H1 (cell line): ENCODE results near the gene DLGAP5. TPM values are rescaled to one million over a fixed set of nuclear protein-coding genes. Genes with fewer than 3 reads are reported as not detected.
A peak's percentile ranks its signal among the peaks of the same experiment; 100 is the strongest.

Experiments used
- CTCF ChIA-PET: fragments of 300-600 bp; sonication (Branson Sonifier 250); formaldehyde crosslinking; loops from one replicate; lab custom pipeline; 2021; ENCODE audit not compliant: partially characterized antibody; lab: Charles Lee
- POLR2A ChIA-PET: fragments of 300-600 bp; sonication (Branson Sonifier 250); formaldehyde crosslinking; loops from one replicate; lab custom pipeline; 2021; ENCODE audit warnings: inconsistent platforms; ENCODE audit not compliant: partially characterized antibody; lab: Charles Lee
- DNase-seq, 2 experiments: peaks; one replicate each; pipeline versions ENCODE4 v3.0.0 to v3.0.0-alpha.2; 2010 to 2022; ENCODE audit warnings: low spot score in 2 of 2, low read depth in 1 of 2, mixed read lengths in 1 of 2
- FAIRE-seq: peaks from 2 replicates; lab custom pipeline; 2011; peaks lifted over from hg19 to GRCh38; lab: Jason Lieb, UNC
- H2AFZ ChIP-seq: 2 replicates; pipeline ENCODE4 v1.8.1; 2012; ENCODE audit warnings: low read length, inconsistent platforms
- H2AK5ac ChIP-seq: 2 replicates; pipeline ENCODE4 v1.6.1; 2013; ENCODE audit warnings: low read depth, low read length
- H2BK120ac ChIP-seq: replicated peaks from 2 replicates; pipeline ENCODE3; 2013; ENCODE audit warnings: low read depth, low read length, inconsistent platforms
- H2BK12ac ChIP-seq: 2 replicates; pipeline ENCODE4 v1.6.1; 2013; ENCODE audit warnings: low read depth, low read length
- H2BK15ac ChIP-seq: 2 replicates; pipeline ENCODE4 v1.6.1; 2013; ENCODE audit warnings: low read length
- H2BK20ac ChIP-seq: 2 replicates; pipeline ENCODE4 v1.6.1; 2013; ENCODE audit warnings: low read length
- H2BK5ac ChIP-seq: 2 replicates; pipeline ENCODE4 v1.6.1; 2013; ENCODE audit warnings: low read depth, low read length
- H3K14ac ChIP-seq: 2 replicates; pipeline ENCODE4 v1.6.1; 2013; ENCODE audit warnings: inconsistent platforms; ENCODE audit not compliant: insufficient read length
- H3K18ac ChIP-seq: 2 replicates; pipeline ENCODE4 v1.6.1; 2013; ENCODE audit warnings: low read length; ENCODE audit errors: extremely low read depth
- H3K23ac ChIP-seq: 2 replicates; pipeline ENCODE4 v1.6.1; 2013; ENCODE audit warnings: inconsistent platforms; ENCODE audit not compliant: insufficient read length
- H3K23me2 ChIP-seq: 2 replicates; pipeline ENCODE4 v1.6.1; 2013; ENCODE audit warnings: low read depth, low read length
- H3K27ac ChIP-seq: 2 replicates; pipeline ENCODE4 v1.6.1; 2011; ENCODE audit warnings: low read depth, low read length, inconsistent platforms
- H3K27me3 ChIP-seq, 4 experiments: replicated peaks in 1 of 4; 1 replicate in 1 of 4; 2 replicates in 3 of 4; pipeline versions ENCODE4 v1.6.1 to v1.8.1; 2011 to 2013; ENCODE audit warnings: low read length in 3 of 4, mild to moderate bottlenecking in 3 of 4, inconsistent platforms in 2 of 4, mixed read lengths in 2 of 4, moderate library complexity in 1 of 4; ENCODE audit not compliant: control insufficient read depth in 3 of 4, insufficient read depth in 3 of 4; ENCODE audit errors: extremely low read depth in 1 of 4
- H3K36me3 ChIP-seq, 4 experiments: 2 replicates each; pipeline versions ENCODE4 v1.6.1 to v1.8.1; 2011 to 2013; ENCODE audit warnings: mild to moderate bottlenecking in 4 of 4, low read length in 3 of 4, moderate library complexity in 2 of 4, control low read depth in 1 of 4, inconsistent platforms in 1 of 4; ENCODE audit not compliant: insufficient read depth in 4 of 4, control insufficient read depth in 2 of 4
- H3K4ac ChIP-seq: replicated peaks from 2 replicates; pipeline ENCODE3; 2013; ENCODE audit warnings: low read length, low read depth, mixed read lengths, inconsistent platforms; ENCODE audit not compliant: insufficient read length
- H3K4me1 ChIP-seq, 4 experiments: replicated peaks in 1 of 4; 1 replicate in 1 of 4; 2 replicates in 3 of 4; pipeline versions ENCODE4 v1.6.1 to v1.8.1; 2011 to 2013; ENCODE audit warnings: low read length in 3 of 4, inconsistent platforms in 2 of 4, mixed read lengths in 1 of 4; ENCODE audit not compliant: insufficient read depth in 4 of 4, control insufficient read depth in 3 of 4
- H3K4me2 ChIP-seq, 2 experiments: 2 replicates each; pipeline versions ENCODE4 v1.6.1 to v1.8.1; 2011 to 2013; ENCODE audit warnings: low read depth in 2 of 2, low read length in 2 of 2, control low read depth in 1 of 2, inconsistent platforms in 1 of 2, mild to moderate bottlenecking in 1 of 2; ENCODE audit not compliant: insufficient read depth in 1 of 2
- H3K4me3 ChIP-seq, 4 experiments: fragments of 200-600, 300-600 bp in 1 of 4; sonication (generic), shearing (Covaris generic), sonication (Bioruptor Twin) in 1 of 4; 2 replicates each; pipeline versions ENCODE4 v1.5.1 to v1.8.1; 2011 to 2016; ENCODE audit warnings: low read length in 4 of 4, low read depth in 3 of 4, control low read depth in 2 of 4, inconsistent platforms in 2 of 4, mild to moderate bottlenecking in 2 of 4, mixed read lengths in 1 of 4, moderate library complexity in 1 of 4; ENCODE audit not compliant: insufficient read depth in 2 of 4; ENCODE audit errors: extremely low read depth in 1 of 4
- H3K56ac ChIP-seq: replicated peaks from 2 replicates; pipeline ENCODE3; 2013; ENCODE audit warnings: low read depth, mild to moderate bottlenecking, mixed read lengths, low read length, inconsistent platforms; ENCODE audit not compliant: insufficient read length
- H3K79me1 ChIP-seq: 2 replicates; pipeline ENCODE4 v1.6.1; 2013; ENCODE audit warnings: low read depth, low read length, control low read depth
- H3K79me2 ChIP-seq, 2 experiments: 2 replicates each; pipeline versions ENCODE4 v1.6.1 to v1.8.1; 2012 to 2013; ENCODE audit warnings: low read length in 2 of 2, mild to moderate bottlenecking in 2 of 2, inconsistent platforms in 1 of 2; ENCODE audit not compliant: insufficient read depth in 2 of 2, control insufficient read depth in 1 of 2
- H3K9ac ChIP-seq, 4 experiments: replicated peaks in 1 of 4; 1 replicate in 1 of 4; 2 replicates in 3 of 4; pipeline versions ENCODE4 v1.6.1 to v1.8.1; 2011 to 2013; ENCODE audit warnings: low read depth in 3 of 4, low read length in 3 of 4, control low read depth in 2 of 4, mild to moderate bottlenecking in 2 of 4, moderate library complexity in 2 of 4, inconsistent platforms in 1 of 4; ENCODE audit errors: extremely low read depth in 1 of 4
- H3K9me3 ChIP-seq, 2 experiments: 2 replicates each; pipeline versions ENCODE4 v1.6.1 to v1.8.1; 2012 to 2013; ENCODE audit warnings: mild to moderate bottlenecking in 2 of 2, moderate library complexity in 2 of 2, control low read depth in 1 of 2, inconsistent platforms in 1 of 2, low read depth in 1 of 2, low read length in 1 of 2, mixed read lengths in 1 of 2; ENCODE audit not compliant: insufficient read depth in 2 of 2
- H4K20me1 ChIP-seq, 2 experiments: replicated peaks in 1 of 2; 2 replicates each; pipeline versions ENCODE3 to v1.8.1; 2011 to 2013; ENCODE audit warnings: inconsistent platforms in 2 of 2, low read length in 2 of 2, mild to moderate bottlenecking in 1 of 2; ENCODE audit not compliant: insufficient read depth in 2 of 2, control insufficient read depth in 1 of 2
- H4K5ac ChIP-seq: 2 replicates; pipeline ENCODE4 v1.6.1; 2013; ENCODE audit warnings: low read length, low read depth, mixed read lengths, inconsistent platforms; ENCODE audit not compliant: insufficient read length
- H4K8ac ChIP-seq: 2 replicates; pipeline ENCODE4 v1.8.0; 2013; ENCODE audit warnings: mild to moderate bottlenecking, moderate library complexity, low read length, inconsistent platforms; ENCODE audit not compliant: insufficient read depth; ENCODE audit errors: extremely low read depth
- H4K91ac ChIP-seq: replicated peaks from 2 replicates; pipeline ENCODE3; 2013; ENCODE audit warnings: low read length, mixed read lengths, inconsistent platforms; ENCODE audit not compliant: insufficient read length
- BACH1 ChIP-seq: IDR thresholded peaks from 2 replicates; pipeline ENCODE4 v1.6.1; 2012; ENCODE audit warnings: low read length, improper control_type of control experiment
- TAF1 ChIP-seq: IDR thresholded peaks from 2 replicates; pipeline ENCODE4 v1.6.1; 2011; ENCODE audit warnings: mild to moderate bottlenecking, low read depth, low read length
- WGBS, 2 experiments: shearing (Covaris generic) in 1 of 2; methylation state at CpG; one replicate each; pipeline versions ENCODE4 v1.1.6 to v1.1.7; 2013 to 2015; ENCODE audit warnings: low lambda C conversion rate in 2 of 2, mixed read lengths in 2 of 2, inconsistent platforms in 1 of 2, low coverage in 1 of 2, missing lambda C conversion rate in 1 of 2; ENCODE audit not compliant: insufficient replicate concordance in 2 of 2, insufficient coverage in 1 of 2, insufficient read length in 1 of 2; ENCODE audit errors: extremely low coverage in 1 of 2, missing lambda C conversion rate in 1 of 2; 5-methylcytosine and 5-hydroxymethylcytosine counted together
- long read RNA-seq, 2 experiments: library from RNA in 1 of 2; library from capped mRNA in 1 of 2; stranded (forward); transcript quantifications; one replicate each; pipeline ENCODE4 v2.0.0, GENCODE V29; 2021; ENCODE audit warnings: inconsistent platforms in 1 of 2
- polyA minus RNA-seq, 3 experiments: library from RNA; depleted of rRNA, polyadenylated mRNA; stranded (reverse); fragments of >200 nt; gene quantifications; 1 replicate in 2 of 3; 2 replicates in 1 of 3; pipeline ENCODE4 v1.2.3, GENCODE V29; 2011
- polyA plus RNA-seq, 7 experiments: library from polyadenylated mRNA; depleted of rRNA in 3 of 7; stranded (reverse) in 5 of 7; unstranded in 2 of 7; fragments of >200 nt in 5 of 7; fragments of 200-250 nt in 2 of 7; gene quantifications; 1 replicate in 5 of 7; 2 replicates in 1 of 7; 4 replicates in 1 of 7; pipeline versions ENCODE4 v1.2.1 to v1.2.3, GENCODE V29; 2011 to 2013; ENCODE audit warnings: missing spikeins in 2 of 7, mixed read lengths in 2 of 7
- total RNA-seq: library from RNA; stranded (reverse); fragmentation: NEBNext Ultra II Directional; extraction: Animal tissue kit (Norgen Biotek cat#: 25700); gene quantifications from 2 replicates; pipeline ENCODE4 v1.2.1, GENCODE V29; 2021

The DLGAP5 gene, protein sequence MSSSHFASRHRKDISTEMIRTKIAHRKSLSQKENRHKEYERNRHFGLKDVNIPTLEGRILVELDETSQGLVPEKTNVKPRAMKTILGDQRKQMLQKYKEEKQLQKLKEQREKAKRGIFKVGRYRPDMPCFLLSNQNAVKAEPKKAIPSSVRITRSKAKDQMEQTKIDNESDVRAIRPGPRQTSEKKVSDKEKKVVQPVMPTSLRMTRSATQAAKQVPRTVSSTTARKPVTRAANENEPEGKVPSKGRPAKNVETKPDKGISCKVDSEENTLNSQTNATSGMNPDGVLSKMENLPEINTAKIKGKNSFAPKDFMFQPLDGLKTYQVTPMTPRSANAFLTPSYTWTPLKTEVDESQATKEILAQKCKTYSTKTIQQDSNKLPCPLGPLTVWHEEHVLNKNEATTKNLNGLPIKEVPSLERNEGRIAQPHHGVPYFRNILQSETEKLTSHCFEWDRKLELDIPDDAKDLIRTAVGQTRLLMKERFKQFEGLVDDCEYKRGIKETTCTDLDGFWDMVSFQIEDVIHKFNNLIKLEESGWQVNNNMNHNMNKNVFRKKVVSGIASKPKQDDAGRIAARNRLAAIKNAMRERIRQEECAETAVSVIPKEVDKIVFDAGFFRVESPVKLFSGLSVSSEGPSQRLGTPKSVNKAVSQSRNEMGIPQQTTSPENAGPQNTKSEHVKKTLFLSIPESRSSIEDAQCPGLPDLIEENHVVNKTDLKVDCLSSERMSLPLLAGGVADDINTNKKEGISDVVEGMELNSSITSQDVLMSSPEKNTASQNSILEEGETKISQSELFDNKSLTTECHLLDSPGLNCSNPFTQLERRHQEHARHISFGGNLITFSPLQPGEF
- total RNA-seq: 150 and 155 TPM in 2 replicates
- polyA plus RNA-seq (2011; rRNA removed): 9.1 and 16.9 TPM in 2 replicates
- polyA plus RNA-seq (2011; cell fraction: cytosol; rRNA removed): 39.0 TPM
- 16.9 TPM for polyA plus RNA-seq (2011; cell fraction: nucleus; rRNA removed)
- 43.1 to 83.1 TPM (median 51.0 TPM) in 4 replicates for polyA plus RNA-seq (2012, experiment 1 of 2)
- 4.7 TPM for polyA plus RNA-seq (2012, experiment 2 of 2)
- polyA plus RNA-seq (2013, experiment 1 of 2): 99.1 TPM
- 95.2 TPM for polyA plus RNA-seq (2013, experiment 2 of 2)
- polyA minus RNA-seq (2011; rRNA and poly(A)+ RNA removed): 23.1 and 33.5 TPM in 2 replicates
- 33.6 TPM for polyA minus RNA-seq (2011; cell fraction: cytosol; rRNA and poly(A)+ RNA removed)
- 66.7 TPM for polyA minus RNA-seq (2011; cell fraction: nucleus; rRNA and poly(A)+ RNA removed)
- long read RNA-seq, experiment 1, transcript DLGAP5-201 (19 exons, 2,973 nt): major isoform, 13 of 109 reads
- long read RNA-seq, experiment 1, partial matches to known transcripts: 76 of 109 reads
- long read RNA-seq, experiment 1, other reads (novel, unspliced or antisense): 20 of 109 reads
- long read RNA-seq, experiment 2, transcript DLGAP5-202 (20 exons, 2,954 nt): minor isoform, 12 of 140 reads
- long read RNA-seq, experiment 2, transcript DLGAP5-201 (19 exons, 2,973 nt): major isoform, 86 of 140 reads
- long read RNA-seq, experiment 2, partial matches to known transcripts: 23 of 140 reads
- long read RNA-seq, experiment 2, other reads (novel, unspliced or antisense): 19 of 140 reads

DNA sequence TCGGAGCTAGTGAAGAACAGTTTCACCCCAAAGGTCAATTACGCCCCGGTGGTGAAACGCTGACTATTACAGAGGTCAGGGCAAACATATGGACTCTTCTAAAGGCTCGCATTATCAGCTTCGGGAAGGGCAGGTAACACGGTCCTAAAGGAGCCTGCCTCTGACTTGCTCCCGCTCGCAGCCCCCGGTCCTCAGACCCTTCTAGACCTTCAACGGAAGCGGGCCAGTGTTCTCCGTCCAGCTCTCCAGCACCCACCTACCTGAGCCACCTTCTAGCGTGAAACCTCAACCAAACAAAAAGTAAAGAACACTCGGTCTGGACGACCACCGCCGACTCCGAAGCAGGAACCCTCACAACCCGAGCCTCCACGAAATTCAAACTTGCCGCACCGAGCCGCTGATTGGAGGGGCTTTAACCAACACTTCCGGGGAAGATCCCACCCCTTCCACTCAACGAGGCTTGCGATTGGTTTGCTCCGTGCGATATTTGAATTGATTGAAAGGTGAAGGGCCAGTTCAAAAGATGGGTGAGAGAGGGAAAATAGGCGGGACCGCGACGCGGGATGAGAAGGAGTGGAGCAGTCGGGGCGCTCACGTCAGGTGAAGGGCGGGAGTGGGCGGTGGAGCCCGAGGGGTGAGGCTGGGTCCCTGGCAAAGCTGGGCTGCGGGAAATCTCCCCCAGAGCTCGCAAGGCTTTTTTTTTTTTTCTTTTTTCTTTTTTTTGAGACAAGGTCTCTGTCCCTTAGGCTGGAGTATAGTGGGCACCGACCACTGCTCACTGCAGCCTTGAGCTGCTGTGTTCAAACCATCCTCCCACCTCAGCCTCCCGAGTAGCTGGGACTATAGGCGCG is at the start of gene DLGAP5:
Gene DLGAP5 (minus strand): TSS at position 383 of the 851 bp plus-strand sequence. CDS start 2,406 bp downstream, outside the sequence.
- no peak within 1 kb of the TSS for H3K23ac ChIP-seq
- H2AFZ ChIP-seq: peak within 1 kb of the TSS; percentile 63
- H3K56ac ChIP-seq: peak within 1 kb of the TSS; percentile 34
- peak within 1 kb of the TSS; percentile 85 to 99 (median 88) for H3K4me3 ChIP-seq
- no peak within 1 kb of the TSS for H2AK5ac ChIP-seq
- H3K4me2 ChIP-seq: peak within 1 kb of the TSS; percentile 66 to 71
- peak within 1 kb of the TSS; percentile 54; the same call in 1 of the 2 replicates for H4K8ac ChIP-seq
- peak within 1 kb of the TSS; percentile 92 for H3K4ac ChIP-seq
- peaks cover 0 to 11% (median 3%) of the 10 kb centered on the region in 4 experiments; a peak in 3 of 8 replicates for H3K36me3 ChIP-seq
- peaks cover 6% of the 10 kb centered on the region; the same call in 1 of the 2 replicates for H3K23me2 ChIP-seq
- H3K79me2 ChIP-seq: peaks cover 13 to 45% of the 10 kb centered on the region in 2 experiments
- no peak within 1 kb of the TSS for H2BK120ac ChIP-seq
- no peak within 1 kb of the TSS for H2BK20ac ChIP-seq
- H3K4me1 ChIP-seq: peaks cover 0 to 6% (median 4%) of the 10 kb centered on the region in 4 experiments; a peak in 3 of 7 replicates
- H3K18ac ChIP-seq: peak within 1 kb of the TSS; percentile 92; the same call in 1 of the 2 replicates
- peaks cover 0 to 2% of the 10 kb centered on the region in 2 experiments for H4K20me1 ChIP-seq
- CTCF ChIA-PET: interaction anchor here (0.9 to 1.8 kb wide), 4 partner anchors 20 to 163 kb away, joined by 3 to 6 read pairs (median 3); no protein-coding TSS in a partner anchor
- H3K79me1 ChIP-seq: 0 out of 2 replicates have a peak, but pooled peaks cover 2% of the 10 kb centered on the region
- H4K5ac ChIP-seq: peak within 1 kb of the TSS; percentile 81
- H3K27ac ChIP-seq: peak within 1 kb of the TSS; percentile 40; the same call in 1 of the 2 replicates
- no peak within 1 kb of the TSS; the same call in 1 of the 2 replicates for H2BK12ac ChIP-seq
- 7% methylated on average over 46 of the region's 46 CpGs; no CpG with 5 or more reads in 1 of the 2 experiments for WGBS, 2 experiments
- no peak within 1 kb of the TSS; the same call in 1 of the 2 replicates for H2BK15ac ChIP-seq
- FAIRE-seq (peak; percentile 52), DNase-seq (peak; percentile 88 to 89)
- no peaks in the 10 kb centered on the region for H3K9me3 ChIP-seq
- H3K14ac ChIP-seq: no peak within 1 kb of the TSS
- no peaks in the 10 kb centered on the region for H3K27me3 ChIP-seq
- POLR2A ChIA-PET: interaction anchor here (0.6 to 2.4 kb wide), 13 partner anchors 8 to 1286 kb away, joined by 3 to 10 read pairs (median 4); partner anchors contain the start of genes MAPK1IP1L, SOCS4 and WDHD1
- peak within 1 kb of the TSS; percentile 55 to 82 (median 76) for H3K9ac ChIP-seq
- peak within 1 kb of the TSS; percentile 86 for H2BK5ac ChIP-seq
- H4K91ac ChIP-seq: no peak within 1 kb of the TSS
- TF ChIP-seq TAF1 (peak; percentile 71; the same call in 1 of the 2 replicates), BACH1 (peak; percentile 40; the same call in 1 of the 2 replicates)
